ENCODE data around the gene FAAP100. TPM values are rescaled to one million over a fixed set of nuclear protein-coding genes. Genes with fewer than 3 reads are reported as not detected.

Gene FAAP100
- total RNA-seq, 1 donor from 2014 or later, result 41.4 TPM

DNA sequence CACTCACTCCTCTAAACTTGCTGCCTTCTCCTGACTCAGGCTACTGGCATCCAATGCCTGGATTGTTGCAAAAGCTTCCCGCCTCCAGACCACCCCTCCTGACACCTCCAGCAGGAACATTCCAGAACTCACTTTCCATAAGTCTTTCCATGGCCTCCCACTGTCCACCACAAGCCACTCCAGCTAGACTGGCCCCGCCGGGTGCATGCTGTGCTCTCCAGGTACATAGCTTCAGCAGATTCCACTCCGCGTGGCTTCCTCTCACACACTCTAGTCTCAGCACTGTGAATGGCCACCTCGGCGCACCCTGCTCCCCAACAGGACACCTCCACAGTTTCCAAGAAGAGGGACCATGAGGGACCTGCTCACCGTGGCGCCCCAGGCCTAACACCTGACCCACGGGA is 25.9 kb upstream of the FAAP100 start:
- TF ChIP-seq, protein P1, sequence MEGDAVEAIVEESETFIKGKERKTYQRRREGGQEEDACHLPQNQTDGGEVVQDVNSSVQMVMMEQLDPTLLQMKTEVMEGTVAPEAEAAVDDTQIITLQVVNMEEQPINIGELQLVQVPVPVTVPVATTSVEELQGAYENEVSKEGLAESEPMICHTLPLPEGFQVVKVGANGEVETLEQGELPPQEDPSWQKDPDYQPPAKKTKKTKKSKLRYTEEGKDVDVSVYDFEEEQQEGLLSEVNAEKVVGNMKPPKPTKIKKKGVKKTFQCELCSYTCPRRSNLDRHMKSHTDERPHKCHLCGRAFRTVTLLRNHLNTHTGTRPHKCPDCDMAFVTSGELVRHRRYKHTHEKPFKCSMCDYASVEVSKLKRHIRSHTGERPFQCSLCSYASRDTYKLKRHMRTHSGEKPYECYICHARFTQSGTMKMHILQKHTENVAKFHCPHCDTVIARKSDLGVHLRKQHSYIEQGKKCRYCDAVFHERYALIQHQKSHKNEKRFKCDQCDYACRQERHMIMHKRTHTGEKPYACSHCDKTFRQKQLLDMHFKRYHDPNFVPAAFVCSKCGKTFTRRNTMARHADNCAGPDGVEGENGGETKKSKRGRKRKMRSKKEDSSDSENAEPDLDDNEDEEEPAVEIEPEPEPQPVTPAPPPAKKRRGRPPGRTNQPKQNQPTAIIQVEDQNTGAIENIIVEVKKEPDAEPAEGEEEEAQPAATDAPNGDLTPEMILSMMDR (IDR thresholded peaks at IDR 0.05; ENCODE audit: insufficient read depth, low read length, poor library complexity, severe bottlenecking), result no peak
- Histone ChIP-seq H3K4me3 (ENCODE audit: low read depth, low read length) (no peak overlapping the region), H3K36me3 (ENCODE audit: control insufficient read depth, insufficient read depth, low read length) (peaks cover 9% of the 10 kb centered on the region), H3K27me3 (ENCODE audit: control insufficient read depth, insufficient read depth, low read length) (no peaks in the 10 kb centered on the region)
- DNase-seq (ENCODE audit: low read depth), result no peak

DNA sequence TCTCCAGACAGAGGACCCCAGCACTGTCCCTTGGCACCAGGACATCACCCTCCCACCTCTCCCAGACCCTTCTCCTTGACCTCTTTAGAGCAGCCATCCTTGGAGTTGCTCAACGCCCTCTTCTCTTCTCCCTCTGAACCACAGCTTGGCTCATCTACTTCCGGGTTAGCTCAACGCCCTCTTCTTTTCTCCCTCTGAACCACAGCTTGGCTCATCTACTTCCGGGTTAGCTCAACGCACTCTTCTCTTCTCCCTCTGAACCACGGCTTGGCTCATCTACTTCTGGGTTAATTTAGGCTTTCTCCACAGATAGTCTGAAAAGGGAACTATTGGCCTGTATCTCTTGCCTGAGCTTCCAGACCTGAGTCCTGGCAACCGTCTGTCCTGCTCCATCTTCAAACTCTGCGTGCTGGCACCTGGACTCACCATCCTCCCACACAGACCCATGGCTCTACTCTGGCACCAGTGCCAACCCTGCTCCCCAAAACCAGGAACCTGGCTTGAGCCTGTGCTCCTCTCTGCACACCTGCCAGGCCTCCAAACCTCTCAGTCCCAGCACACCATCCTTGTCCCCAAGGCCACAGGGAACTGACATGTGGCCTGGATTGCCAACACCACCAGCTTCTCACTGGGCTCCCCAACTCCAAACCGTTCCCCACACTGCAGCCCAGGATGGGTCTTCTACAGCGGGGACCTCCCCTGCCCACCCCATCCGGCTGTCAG is 25.3 kb upstream of the FAAP100 start:
- no peaks in the 10 kb centered on the region for H3K27me3 ChIP-seq (ENCODE audit: control insufficient read depth, insufficient read depth, low read length)
- peaks cover 9% of the 10 kb centered on the region for H3K36me3 ChIP-seq (ENCODE audit: control insufficient read depth, insufficient read depth, low read length)
- TF ChIP-seq, protein P1 (IDR thresholded peaks at IDR 0.05; ENCODE audit: insufficient read depth, low read length, poor library complexity, severe bottlenecking), result no peak
- DNase-seq (ENCODE audit: low read depth), result no peak
- no peak overlapping the region for H3K4me3 ChIP-seq (ENCODE audit: low read depth, low read length)

DNA sequence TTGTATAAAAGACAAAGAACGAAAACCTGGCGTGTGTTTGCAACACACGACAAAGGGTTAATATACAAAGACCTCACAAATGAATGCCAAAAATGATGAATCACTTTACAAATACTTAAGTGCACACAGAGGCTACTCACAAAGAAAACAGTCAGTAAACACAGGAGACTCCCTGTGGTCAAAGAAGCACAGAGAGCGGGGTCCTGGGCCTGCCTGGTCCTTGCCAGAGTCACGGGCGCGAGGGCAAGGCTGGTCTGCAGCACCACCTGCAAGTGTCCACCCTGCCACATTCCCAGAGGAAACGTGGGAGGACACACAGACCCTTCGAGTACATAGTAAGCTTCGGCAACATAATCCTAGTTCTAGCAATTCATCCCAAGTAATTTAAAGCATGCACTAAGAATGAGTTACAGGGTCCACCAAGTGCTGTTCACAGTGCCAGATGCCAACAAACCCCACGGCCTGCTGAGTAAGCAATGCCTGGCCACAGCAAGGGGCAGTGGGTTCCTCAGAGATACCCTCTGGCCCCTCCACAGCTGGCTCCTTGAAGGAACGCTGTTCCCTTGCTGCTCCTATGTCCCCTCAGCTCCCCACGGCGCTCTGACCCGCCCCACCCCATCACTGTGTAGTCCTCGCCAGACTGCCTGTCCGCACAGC is 24.6 kb upstream of the FAAP100 start:
- TF ChIP-seq, protein P1 (IDR thresholded peaks at IDR 0.05; ENCODE audit: insufficient read depth, low read length, poor library complexity, severe bottlenecking), result peak; percentile 10
- Histone ChIP-seq H3K27me3 (ENCODE audit: control insufficient read depth, insufficient read depth, low read length) (no peaks in the 10 kb centered on the region), H3K36me3 (ENCODE audit: control insufficient read depth, insufficient read depth, low read length) (peaks cover 9% of the 10 kb centered on the region), H3K4me3 (ENCODE audit: low read depth, low read length) (no peak overlapping the region)
- DNase-seq (ENCODE audit: low read depth), result no peak

DNA sequence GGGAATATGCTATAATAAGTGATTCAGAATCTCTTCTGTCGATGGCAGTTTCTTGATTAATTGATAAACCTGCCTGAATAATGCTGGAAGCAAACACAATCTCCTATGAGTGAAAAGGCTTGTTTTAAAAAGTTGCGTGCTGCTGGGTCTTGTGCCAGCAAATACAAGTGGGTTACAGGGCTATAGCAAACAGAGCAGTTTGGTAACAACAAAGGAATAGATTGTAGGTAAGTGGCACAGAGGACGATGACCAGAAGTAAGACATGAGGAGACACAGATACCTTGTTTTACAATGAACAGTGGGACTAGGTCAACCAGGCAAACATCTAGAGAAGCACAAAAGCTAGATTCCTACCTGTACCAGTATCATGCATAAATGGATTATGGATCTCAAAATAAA is 23.7 kb upstream of the FAAP100 start:
- TF ChIP-seq, protein P1 (IDR thresholded peaks at IDR 0.05; ENCODE audit: insufficient read depth, low read length, poor library complexity, severe bottlenecking), result no peak
- H3K36me3 ChIP-seq (ENCODE audit: control insufficient read depth, insufficient read depth, low read length), result peaks cover 7% of the 10 kb centered on the region

DNA sequence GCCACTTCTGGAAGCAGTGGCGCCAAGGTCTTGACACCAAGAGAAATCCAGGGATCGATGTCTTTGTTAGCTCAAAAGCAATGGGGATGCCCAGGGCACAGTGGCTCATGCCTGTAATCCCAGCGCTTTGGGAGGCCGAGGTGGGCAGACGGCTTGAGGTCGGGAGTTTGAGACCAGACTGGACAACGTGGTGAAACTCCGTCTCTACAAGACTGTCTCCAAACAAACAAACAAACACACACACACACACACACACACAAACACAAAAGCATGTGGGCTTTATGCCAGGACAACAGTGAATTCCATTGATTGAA is 22.4 kb upstream of the FAAP100 start:
- Histone ChIP-seq H3K27me3 (ENCODE audit: control insufficient read depth, insufficient read depth, low read length) (no peaks in the 10 kb centered on the region), H3K4me3 (ENCODE audit: low read depth, low read length) (no peak overlapping the region), H3K36me3 (ENCODE audit: control insufficient read depth, insufficient read depth, low read length) (peaks cover 8% of the 10 kb centered on the region)
- TF ChIP-seq, protein P1 (IDR thresholded peaks at IDR 0.05; ENCODE audit: insufficient read depth, low read length, poor library complexity, severe bottlenecking), result no peak
- no peak for DNase-seq (ENCODE audit: low read depth)

More for the DNA sequence above, 23.7 kb upstream of the FAAP100 start:
- no peak for DNase-seq (ENCODE audit: low read depth)
- no peak overlapping the region for H3K4me3 ChIP-seq (ENCODE audit: low read depth, low read length)
- H3K27me3 ChIP-seq (ENCODE audit: control insufficient read depth, insufficient read depth, low read length), result no peaks in the 10 kb centered on the region

Measured in kidney epithelial cell (primary cell).